ENCODE measurements around the gene CALML5.

DNA sequence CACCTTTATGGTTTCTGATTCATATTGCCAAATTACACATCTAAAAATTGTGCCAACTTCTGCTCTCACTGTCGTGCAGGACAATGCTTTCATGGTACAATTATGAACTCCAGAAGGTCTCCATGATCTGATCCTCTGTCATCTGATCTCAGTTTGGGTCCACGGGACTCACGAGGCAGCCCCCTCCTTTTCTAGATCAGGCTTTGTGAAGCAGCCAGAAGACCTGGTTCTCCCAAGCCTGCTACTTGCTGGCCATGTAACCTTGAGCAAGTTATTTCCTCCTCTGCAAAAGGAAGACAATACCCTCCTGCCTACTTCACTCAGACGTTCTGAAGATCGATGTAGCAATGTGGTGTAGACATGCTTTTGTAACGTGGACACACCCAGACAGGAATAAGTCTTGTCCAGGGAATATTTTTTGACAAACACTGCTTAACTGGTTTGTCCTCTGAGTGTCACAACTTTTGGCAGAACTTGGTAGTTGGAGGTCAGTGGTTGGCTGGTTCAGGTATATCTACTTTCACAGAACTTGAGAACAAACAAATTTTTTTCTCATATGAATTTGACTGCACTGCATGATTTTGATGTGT, 44.9 kb upstream of the CALML5 start:
- TF ChIP-seq POLR2A (IDR thresholded peaks at IDR 0.05) (no peak), EP300 (IDR thresholded peaks at IDR 0.05) (no peak)
- TF ChIP-seq, protein P1, sequence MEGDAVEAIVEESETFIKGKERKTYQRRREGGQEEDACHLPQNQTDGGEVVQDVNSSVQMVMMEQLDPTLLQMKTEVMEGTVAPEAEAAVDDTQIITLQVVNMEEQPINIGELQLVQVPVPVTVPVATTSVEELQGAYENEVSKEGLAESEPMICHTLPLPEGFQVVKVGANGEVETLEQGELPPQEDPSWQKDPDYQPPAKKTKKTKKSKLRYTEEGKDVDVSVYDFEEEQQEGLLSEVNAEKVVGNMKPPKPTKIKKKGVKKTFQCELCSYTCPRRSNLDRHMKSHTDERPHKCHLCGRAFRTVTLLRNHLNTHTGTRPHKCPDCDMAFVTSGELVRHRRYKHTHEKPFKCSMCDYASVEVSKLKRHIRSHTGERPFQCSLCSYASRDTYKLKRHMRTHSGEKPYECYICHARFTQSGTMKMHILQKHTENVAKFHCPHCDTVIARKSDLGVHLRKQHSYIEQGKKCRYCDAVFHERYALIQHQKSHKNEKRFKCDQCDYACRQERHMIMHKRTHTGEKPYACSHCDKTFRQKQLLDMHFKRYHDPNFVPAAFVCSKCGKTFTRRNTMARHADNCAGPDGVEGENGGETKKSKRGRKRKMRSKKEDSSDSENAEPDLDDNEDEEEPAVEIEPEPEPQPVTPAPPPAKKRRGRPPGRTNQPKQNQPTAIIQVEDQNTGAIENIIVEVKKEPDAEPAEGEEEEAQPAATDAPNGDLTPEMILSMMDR (IDR thresholded peaks at IDR 0.05): no peak
